Mesenteric fat pad (tissue), 1 donor: Measurements from ENCODE around the gene TMEM239. TPM values are rescaled to one million over a fixed set of nuclear protein-coding genes. Genes with fewer than 3 reads are reported as not detected.

Source experiments
- DNase-seq: peaks from one replicate; pipeline ENCODE4 v3.0.0-alpha.2; 2020; ENCODE audit warnings: low spot score
- total RNA-seq: library from RNA; stranded (reverse); fragmentation: NEBNext Ultra II Directional; extraction: Animal tissue kit (Norgen Biotek cat#: 25700); gene quantifications from one replicate; pipeline ENCODE4 v1.2.1, GENCODE V29; 2021
- donor health status: DM: yes; HTN: yes; CAD: no.

Gene TMEM239
- total RNA-seq, 1 donor from 2014 or later: 0.10 TPM

GRCh38 chr20:2846698-2847097 is 30.5 kb downstream of the TMEM239 start:
- DNase-seq: no peak

DNA sequence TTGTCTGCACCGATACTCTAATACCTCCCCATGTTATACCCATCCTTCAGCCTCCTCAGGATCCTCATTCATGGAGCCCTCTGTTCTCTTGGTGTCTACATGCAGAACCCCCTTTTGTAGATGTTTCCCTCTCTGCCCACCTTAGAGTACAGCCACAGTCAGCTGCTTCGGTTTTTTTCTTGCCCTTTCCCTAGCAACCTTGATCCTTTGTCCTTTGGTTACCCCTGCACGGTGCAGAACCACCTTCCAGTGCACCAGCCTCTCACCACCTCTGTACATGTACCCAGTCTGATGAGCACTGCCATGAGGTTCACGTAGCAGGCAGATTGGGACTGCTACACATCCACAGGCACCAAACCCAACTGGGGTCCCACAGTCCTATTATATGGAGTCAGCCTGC is 31.6 kb downstream of the TMEM239 start:
- DNase-seq: no peak

GRCh38 chr20:2849529-2849928 is 33.4 kb downstream of the TMEM239 start:
- DNase-seq: no peak

- DNase-seq: no peak
Measured at GRCh38 chr20:2851086-2851485, 34.9 kb downstream of the TMEM239 start.

DNA sequence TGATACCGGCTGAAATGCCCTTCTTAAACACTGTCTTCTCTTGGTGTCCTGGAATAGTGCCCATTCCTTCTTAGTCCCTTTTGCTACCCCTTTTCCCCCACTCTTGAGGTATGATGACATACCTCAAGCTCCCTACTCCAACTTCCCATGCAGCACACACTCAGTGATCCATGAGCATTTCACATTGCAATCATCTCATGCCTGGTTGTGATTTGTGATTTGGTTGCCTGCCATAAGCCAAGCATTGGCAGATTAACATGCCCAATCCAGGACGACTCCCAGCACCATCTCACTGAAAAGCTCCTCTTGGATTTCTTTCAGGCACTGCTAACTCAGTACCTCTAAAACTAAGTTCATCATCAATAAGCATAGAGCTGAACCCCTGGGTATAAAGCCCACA is 42.4 kb downstream of the TMEM239 start:
- no peak for DNase-seq

GRCh38 chr20:2859330-2860121 is 43.4 kb downstream of the TMEM239 start:
- no peak for DNase-seq

GRCh38 chr20:2864626-2865025 is 48.5 kb downstream of the TMEM239 start:
- DNase-seq: no peak

DNA sequence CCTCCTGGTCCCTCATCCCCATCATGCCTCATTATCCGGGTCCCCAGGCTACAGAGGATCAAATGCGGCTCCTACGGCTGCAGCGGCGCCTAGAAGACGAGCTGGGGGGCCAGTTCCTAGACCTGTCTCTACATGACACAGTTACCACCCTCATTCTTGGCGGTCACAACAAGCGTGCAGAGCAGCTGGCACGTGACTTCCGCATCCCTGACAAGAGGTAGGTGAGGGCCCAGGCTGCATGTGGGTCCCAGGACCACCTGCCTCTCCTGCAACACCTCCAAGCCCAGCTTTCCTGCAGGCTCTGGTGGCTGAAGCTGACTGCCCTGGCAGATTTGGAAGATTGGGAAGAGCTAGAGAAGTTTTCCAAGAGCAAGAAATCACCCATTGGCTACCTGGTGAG is 48.9 kb downstream of the TMEM239 start:
- DNase-seq: no peak

DNA sequence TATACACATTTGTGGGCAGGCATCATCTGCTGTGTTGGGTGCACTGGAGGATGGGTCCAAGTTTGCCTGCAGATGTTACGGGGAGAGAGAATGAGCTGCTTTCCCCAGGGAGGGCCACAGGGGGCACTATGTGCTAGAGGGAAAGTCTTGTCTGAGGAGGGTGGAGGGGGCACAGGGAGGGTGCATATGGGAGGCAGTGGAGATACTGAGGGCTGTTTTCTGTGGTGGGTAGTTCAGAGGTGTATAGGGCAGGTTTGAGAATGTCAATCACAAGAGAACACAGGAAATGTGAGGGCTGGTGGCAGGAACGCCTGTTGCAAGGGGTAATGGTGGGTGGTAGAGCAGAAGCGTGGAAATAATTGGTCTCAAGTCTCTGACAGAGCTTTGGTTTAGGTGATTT is 49.5 kb downstream of the TMEM239 start:
- DNase-seq: no peak

- DNase-seq: no peak
Measured at GRCh38 chr20:2866236-2866635, 50.1 kb downstream of the TMEM239 start.

GRCh38 chr20:2867081-2867864 is 51.1 kb downstream of the TMEM239 start:
- DNase-seq: no peak

Other genes with a start within 250 kb of the TMEM239 start
- gene NOP56, start 163.7 kb upstream of the TMEM239 start, total RNA-seq: 165 TPM
- 66.7 TPM for gene IDH3B, start 152.1 kb upstream of the TMEM239 start, total RNA-seq
- gene EBF4, start 123.6 kb upstream of the TMEM239 start, total RNA-seq: 6.0 TPM
- 57.7 TPM for gene CPXM1, start 15.7 kb upstream of the TMEM239 start, total RNA-seq
- 0.84 TPM for gene C20orf141, start 1.4 kb upstream of the TMEM239 start, total RNA-seq
- gene PCED1A, start 24.3 kb downstream of the TMEM239 start, total RNA-seq: 28.5 TPM
- 42.0 TPM for gene VPS16, start 24.4 kb downstream of the TMEM239 start, total RNA-seq
- 65.2 TPM for gene PTPRA, start 57.1 kb downstream of the TMEM239 start, total RNA-seq
- gene GNRH2, start 227.3 kb downstream of the TMEM239 start, total RNA-seq: not detected
- 36.5 TPM for gene MRPS26, start 229.7 kb downstream of the TMEM239 start, total RNA-seq